OCI-LY1 (cell line): Measurements from ENCODE around the gene OR8B4.
"Not testable (repeated sequence)": the region's sequence is repeated elsewhere in the genome, so short reads cannot be mapped to it uniquely, and the experiment has no call there.

Experiments used
- H2AFZ ChIP-seq: fragments of 200-600 bp; sonication (generic), shearing (Covaris generic); 2 replicates; pipeline ENCODE4 v1.6.0; 2014; ENCODE audit warnings: antibody characterized with exemption, mild to moderate bottlenecking, low read length
- H3F3A ChIP-seq: fragments of 200-600 bp; sonication (generic), shearing (Covaris generic); 2 replicates; pipeline ENCODE4 v1.6.0; 2014; ENCODE audit warnings: mild to moderate bottlenecking, antibody characterized with exemption, low read length, moderate library complexity; ENCODE audit not compliant: insufficient read depth
- H3K27ac ChIP-seq: fragments of 200-600 bp; sonication (generic); 2 replicates; pipeline ENCODE4 v1.5.1; 2014; ENCODE audit warnings: low read length, mixed run types, mild to moderate bottlenecking, low read depth; ENCODE audit not compliant: poor library complexity, severe bottlenecking
- H3K27me3 ChIP-seq: fragments of 200-600 bp; sonication (generic); 2 replicates; pipeline ENCODE4 v1.6.0; 2014; ENCODE audit warnings: antibody characterized with exemption, mild to moderate bottlenecking, low read length, moderate library complexity; ENCODE audit not compliant: insufficient read depth
- H3K36me3 ChIP-seq: fragments of 200-600 bp; sonication (generic); 2 replicates; pipeline ENCODE4 v1.6.1; 2014; ENCODE audit warnings: mild to moderate bottlenecking, antibody characterized with exemption, low read length, moderate library complexity, mixed read lengths; ENCODE audit not compliant: insufficient read depth
- H3K4me1 ChIP-seq: fragments of 200-600 bp; sonication (generic); 2 replicates; pipeline ENCODE4 v1.5.1; 2014; ENCODE audit warnings: mild to moderate bottlenecking, low read length, moderate library complexity; ENCODE audit not compliant: insufficient read depth, severe bottlenecking
- H3K4me2 ChIP-seq: fragments of 200-600 bp; sonication (generic), shearing (Covaris generic); 2 replicates; pipeline ENCODE4 v1.6.1; 2014; ENCODE audit warnings: low read length
- H3K4me3 ChIP-seq: fragments of 200-600 bp; sonication (generic); 2 replicates; pipeline ENCODE4 v1.5.1; 2014; ENCODE audit warnings: low read length, low read depth, mild to moderate bottlenecking, mixed read lengths; ENCODE audit not compliant: poor library complexity, severe bottlenecking
- H3K79me2 ChIP-seq: fragments of 200-600 bp; shearing (Covaris generic); 2 replicates; pipeline ENCODE4 v1.6.1; 2016; ENCODE audit warnings: mixed run types, low read length, mixed read lengths; ENCODE audit not compliant: insufficient read depth
- H3K9ac ChIP-seq: fragments of 200-600 bp; sonication (generic), shearing (Covaris generic); 2 replicates; pipeline ENCODE4 v1.6.1; 2014; ENCODE audit warnings: mild to moderate bottlenecking, low read length, mixed read lengths
- H3K9me2 ChIP-seq: fragments of 200-600 bp; sonication (generic), shearing (Covaris generic); 2 replicates; pipeline ENCODE4 v1.6.1; 2014; ENCODE audit warnings: low read depth, mild to moderate bottlenecking, low read length, mixed read lengths
- H3K9me3 ChIP-seq: fragments of 200-600 bp; shearing (Covaris generic); 2 replicates; pipeline ENCODE4 v1.6.1; 2014; ENCODE audit warnings: low read length, mixed read lengths
- H4K20me1 ChIP-seq: fragments of 200-600 bp; sonication (generic), shearing (Covaris generic); 2 replicates; pipeline ENCODE4 v1.6.0; 2016; ENCODE audit warnings: mild to moderate bottlenecking, low read length; ENCODE audit not compliant: insufficient read depth
- CTCF ChIP-seq: fragments of 200-600 bp; sonication (generic), shearing (Covaris generic); IDR thresholded peaks from 2 replicates; pipeline ENCODE4 v1.5.1; 2017; ENCODE audit warnings: mild to moderate bottlenecking, antibody characterized with exemption, low read length, moderate library complexity, mixed read lengths
- EZH2 ChIP-seq: fragments of 200-600 bp; sonication (generic), shearing (Covaris generic); IDR thresholded peaks from 2 replicates; pipeline ENCODE4 v1.8.0; 2017; ENCODE audit warnings: borderline replicate concordance, mixed run types, mild to moderate bottlenecking, antibody characterized with exemption, low read length, moderate library complexity, mixed read lengths

Gene OR8B4

GRCh38 chr11:124409906-124410305 is 14.8 kb downstream of the OR8B4 start:
- no peaks in the 10 kb centered on the region for H3K79me2 ChIP-seq
- H3K9me3 ChIP-seq = no peaks in the 10 kb centered on the region
- no peak overlapping the region for H3K4me3 ChIP-seq
- no peaks in the 10 kb centered on the region for H3K9me2 ChIP-seq
- H3K4me1 ChIP-seq = no peaks in the 10 kb centered on the region
- H3K36me3 ChIP-seq = no peaks in the 10 kb centered on the region
- TF ChIP-seq EZH2 (no peak), CTCF (no peak)
- no peaks in the 10 kb centered on the region for H3K27me3 ChIP-seq
- H3F3A ChIP-seq = no peaks in the 10 kb centered on the region
- no peak overlapping the region for H3K27ac ChIP-seq
- H3K9ac ChIP-seq = no peak overlapping the region
- no peak overlapping the region for H2AFZ ChIP-seq
- no peaks in the 10 kb centered on the region for H4K20me1 ChIP-seq
- H3K4me2 ChIP-seq = no peak overlapping the region

GRCh38 chr11:124405581-124405980 is 19.1 kb downstream of the OR8B4 start:
- Histone ChIP-seq H3K9ac (no peak overlapping the region), H3K9me2 (no peaks in the 10 kb centered on the region), H3K79me2 (no peaks in the 10 kb centered on the region), H3K27me3 (no peaks in the 10 kb centered on the region), H3K4me2 (no peak overlapping the region), H3F3A (no peaks in the 10 kb centered on the region), H3K36me3 (no peaks in the 10 kb centered on the region), H2AFZ (no peak overlapping the region), H3K4me3 (no peak overlapping the region), H3K4me1 (no peaks in the 10 kb centered on the region), H4K20me1 (no peaks in the 10 kb centered on the region), H3K27ac (no peak overlapping the region), H3K9me3 (no peaks in the 10 kb centered on the region)
- TF ChIP-seq EZH2 (no peak), CTCF (no peak)

- not testable (repeated sequence) for H3K79me2 ChIP-seq, H3K27me3 ChIP-seq, H3K27ac ChIP-seq, H4K20me1 ChIP-seq, H3K36me3 ChIP-seq, H3K9me2 ChIP-seq, H2AFZ ChIP-seq, H3K9ac ChIP-seq, H3K4me1 ChIP-seq, H3F3A ChIP-seq, H3K4me3 ChIP-seq, H3K9me3 ChIP-seq, H3K4me2 ChIP-seq
These were observed 21.5 kb downstream of the OR8B4 start for GRCh38 chr11:124403186-124403585.

- H3K4me3 ChIP-seq = no peak overlapping the region
- no peaks in the 10 kb centered on the region for H4K20me1 ChIP-seq
- peak; percentile 63 for TF ChIP-seq CTCF
- TF ChIP-seq EZH2 = no peak
- H3K9me2 ChIP-seq = no peaks in the 10 kb centered on the region
- no peaks in the 10 kb centered on the region for H3K9me3 ChIP-seq
- no peaks in the 10 kb centered on the region for H3K79me2 ChIP-seq
- H3K4me2 ChIP-seq = no peak overlapping the region
- no peaks in the 10 kb centered on the region for H3K4me1 ChIP-seq
- no peak overlapping the region for H3K27ac ChIP-seq
- no peaks in the 10 kb centered on the region for H3K27me3 ChIP-seq
- H3K36me3 ChIP-seq = no peaks in the 10 kb centered on the region
- H2AFZ ChIP-seq = no peak overlapping the region
- no peak overlapping the region for H3K9ac ChIP-seq
- H3F3A ChIP-seq = no peaks in the 10 kb centered on the region
These were observed 22.2 kb downstream of the OR8B4 start for GRCh38 chr11:124402326-124402922.
